ENCODE measurements around the gene SNX5.

DNA sequence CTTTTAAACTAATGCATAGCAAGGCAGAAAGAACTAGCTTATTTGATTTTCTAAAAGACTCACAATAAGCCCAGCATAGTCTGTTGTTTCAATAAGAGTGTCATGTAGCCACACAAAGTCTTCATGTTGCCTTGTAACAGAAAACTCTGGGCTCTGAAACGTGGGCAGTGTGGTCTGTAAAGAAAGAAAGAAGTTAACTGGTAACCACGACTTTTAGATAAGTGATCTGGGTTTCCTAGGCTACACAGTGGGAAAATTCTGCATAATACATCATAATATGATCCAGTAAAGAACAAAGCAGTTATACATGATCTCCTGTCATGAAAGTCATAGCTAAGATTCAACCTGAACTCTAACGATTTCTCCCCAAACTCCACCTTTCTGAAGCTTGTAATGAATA, 13.3 kb downstream of the SNX5 start:
- TF ChIP-seq EP300 (conservative IDR thresholded peaks at IDR 0.05; ENCODE audit: poor library complexity, severe bottlenecking) (no peak), EZH2 (IDR thresholded peaks at IDR 0.05; ENCODE audit: borderline replicate concordance, insufficient read depth, low read length, poor library complexity, severe bottlenecking) (no peak), POLR2AphosphoS5 (IDR thresholded peaks at IDR 0.05) (no peak), SMC3 (conservative IDR thresholded peaks at IDR 0.05; ENCODE audit: poor library complexity) (no peak), MXI1 (conservative IDR thresholded peaks at IDR 0.05; ENCODE audit: poor library complexity, severe bottlenecking) (no peak)
- TF ChIP-seq, protein P1, sequence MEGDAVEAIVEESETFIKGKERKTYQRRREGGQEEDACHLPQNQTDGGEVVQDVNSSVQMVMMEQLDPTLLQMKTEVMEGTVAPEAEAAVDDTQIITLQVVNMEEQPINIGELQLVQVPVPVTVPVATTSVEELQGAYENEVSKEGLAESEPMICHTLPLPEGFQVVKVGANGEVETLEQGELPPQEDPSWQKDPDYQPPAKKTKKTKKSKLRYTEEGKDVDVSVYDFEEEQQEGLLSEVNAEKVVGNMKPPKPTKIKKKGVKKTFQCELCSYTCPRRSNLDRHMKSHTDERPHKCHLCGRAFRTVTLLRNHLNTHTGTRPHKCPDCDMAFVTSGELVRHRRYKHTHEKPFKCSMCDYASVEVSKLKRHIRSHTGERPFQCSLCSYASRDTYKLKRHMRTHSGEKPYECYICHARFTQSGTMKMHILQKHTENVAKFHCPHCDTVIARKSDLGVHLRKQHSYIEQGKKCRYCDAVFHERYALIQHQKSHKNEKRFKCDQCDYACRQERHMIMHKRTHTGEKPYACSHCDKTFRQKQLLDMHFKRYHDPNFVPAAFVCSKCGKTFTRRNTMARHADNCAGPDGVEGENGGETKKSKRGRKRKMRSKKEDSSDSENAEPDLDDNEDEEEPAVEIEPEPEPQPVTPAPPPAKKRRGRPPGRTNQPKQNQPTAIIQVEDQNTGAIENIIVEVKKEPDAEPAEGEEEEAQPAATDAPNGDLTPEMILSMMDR (IDR thresholded peaks at IDR 0.05; ENCODE audit: poor library complexity, severe bottlenecking), result no peak
- TF ChIP-seq, protein P2, sequence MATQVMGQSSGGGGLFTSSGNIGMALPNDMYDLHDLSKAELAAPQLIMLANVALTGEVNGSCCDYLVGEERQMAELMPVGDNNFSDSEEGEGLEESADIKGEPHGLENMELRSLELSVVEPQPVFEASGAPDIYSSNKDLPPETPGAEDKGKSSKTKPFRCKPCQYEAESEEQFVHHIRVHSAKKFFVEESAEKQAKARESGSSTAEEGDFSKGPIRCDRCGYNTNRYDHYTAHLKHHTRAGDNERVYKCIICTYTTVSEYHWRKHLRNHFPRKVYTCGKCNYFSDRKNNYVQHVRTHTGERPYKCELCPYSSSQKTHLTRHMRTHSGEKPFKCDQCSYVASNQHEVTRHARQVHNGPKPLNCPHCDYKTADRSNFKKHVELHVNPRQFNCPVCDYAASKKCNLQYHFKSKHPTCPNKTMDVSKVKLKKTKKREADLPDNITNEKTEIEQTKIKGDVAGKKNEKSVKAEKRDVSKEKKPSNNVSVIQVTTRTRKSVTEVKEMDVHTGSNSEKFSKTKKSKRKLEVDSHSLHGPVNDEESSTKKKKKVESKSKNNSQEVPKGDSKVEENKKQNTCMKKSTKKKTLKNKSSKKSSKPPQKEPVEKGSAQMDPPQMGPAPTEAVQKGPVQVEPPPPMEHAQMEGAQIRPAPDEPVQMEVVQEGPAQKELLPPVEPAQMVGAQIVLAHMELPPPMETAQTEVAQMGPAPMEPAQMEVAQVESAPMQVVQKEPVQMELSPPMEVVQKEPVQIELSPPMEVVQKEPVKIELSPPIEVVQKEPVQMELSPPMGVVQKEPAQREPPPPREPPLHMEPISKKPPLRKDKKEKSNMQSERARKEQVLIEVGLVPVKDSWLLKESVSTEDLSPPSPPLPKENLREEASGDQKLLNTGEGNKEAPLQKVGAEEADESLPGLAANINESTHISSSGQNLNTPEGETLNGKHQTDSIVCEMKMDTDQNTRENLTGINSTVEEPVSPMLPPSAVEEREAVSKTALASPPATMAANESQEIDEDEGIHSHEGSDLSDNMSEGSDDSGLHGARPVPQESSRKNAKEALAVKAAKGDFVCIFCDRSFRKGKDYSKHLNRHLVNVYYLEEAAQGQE (IDR thresholded peaks at IDR 0.05; ENCODE audit: borderline replicate concordance), result no peak

Data from neural cell (in vitro differentiated cells).